ENCODE data around the gene STIMATE. TPM values are rescaled to one million over a fixed set of nuclear protein-coding genes. Genes with fewer than 3 reads are reported as not detected.

Gene STIMATE
- total and polyA plus RNA-seq, 2 experiments from 2014 or later = 11.2 to 23.6 TPM

DNA sequence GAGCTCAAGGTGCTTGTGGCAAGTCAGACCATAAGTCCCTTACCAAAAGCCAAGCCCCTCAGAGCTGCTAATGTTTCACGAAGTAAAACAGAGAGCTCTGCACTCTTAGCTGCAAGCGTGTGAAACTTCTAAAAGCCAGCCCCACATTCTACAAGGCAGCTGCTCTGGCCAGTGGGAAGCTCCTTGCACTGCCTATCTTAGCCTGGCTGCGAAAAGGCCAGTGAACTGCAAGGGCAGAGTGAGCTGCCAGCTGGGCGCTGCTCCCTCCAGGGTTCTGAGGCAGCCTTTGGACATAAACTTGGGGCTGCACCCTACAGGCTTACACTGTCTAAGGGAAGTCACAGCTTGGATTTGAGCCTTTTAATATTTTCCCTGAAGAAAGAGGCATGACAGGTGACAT, 60.4 kb downstream of the STIMATE start (continued):
- no peak for TF ChIP-seq CREB1 (CRISPR knock-in tag; IDR thresholded peaks at IDR 0.05; ENCODE audit: low read depth)
- no peak for TF ChIP-seq ZNF114 (CRISPR knock-in tag; IDR thresholded peaks at IDR 0.05)

DNA sequence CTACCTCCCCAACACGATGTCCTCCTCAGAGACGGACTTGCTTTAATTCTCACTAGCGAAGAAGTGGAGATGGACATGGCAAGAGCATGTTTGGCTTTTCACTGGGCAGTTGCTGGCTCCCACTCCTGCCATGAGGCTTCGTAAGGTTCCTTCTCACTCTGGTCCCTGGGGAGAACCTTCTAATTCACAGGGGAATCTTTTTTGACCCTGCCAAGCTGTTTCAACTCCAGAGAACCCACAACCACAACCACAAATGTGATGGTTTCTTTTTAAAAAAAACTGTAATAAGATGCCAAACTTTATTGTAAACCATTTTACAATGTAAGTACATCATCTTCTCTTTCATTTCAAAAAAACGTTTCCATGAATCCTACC, 60.9 kb downstream of the STIMATE start:
- Mint-ChIP-seq H3K27ac (no peak overlapping the region), H3K36me3 (ENCODE audit: low read depth) (peaks cover 3% of the 10 kb centered on the region; the same call in 2 of the 3 replicates), H3K4me3 (no peak overlapping the region), H3K9me3 (no peaks in the 10 kb centered on the region), H3K4me1 (peaks cover 23% of the 10 kb centered on the region), H3K27me3 (ENCODE audit: insufficient read depth, low read depth, poor library complexity) (peaks cover 16% of the 10 kb centered on the region)
- ATAC-seq (no peak), DNase-seq (ENCODE audit: low spot score) (no peak)
- H3K36me3 ChIP-seq (ENCODE audit: insufficient read depth) = no peaks in the 10 kb centered on the region; the same call in 1 of the 2 replicates
- no peaks in the 10 kb centered on the region for H3K79me2 ChIP-seq (replicated peaks; ENCODE audit: insufficient read depth)
- no peaks in the 10 kb centered on the region for H4K20me1 ChIP-seq (replicated peaks; ENCODE audit: insufficient read depth)
- H2AFZ ChIP-seq = no peak overlapping the region
- H3K4me2 ChIP-seq = no peak overlapping the region
- no peaks in the 10 kb centered on the region for H3K9me2 ChIP-seq (ENCODE audit: insufficient read depth)
- H3K4me1 ChIP-seq (ENCODE audit: insufficient read depth) = no peaks in the 10 kb centered on the region
- H3K27ac ChIP-seq (ENCODE audit: low read depth) = no peak overlapping the region
- H3F3A ChIP-seq (replicated peaks; ENCODE audit: low read depth) = no peaks in the 10 kb centered on the region
- H3K27me3 ChIP-seq (ENCODE audit: insufficient read depth) = no peaks in the 10 kb centered on the region
- no peak for TF ChIP-seq JUNB (IDR thresholded peaks at IDR 0.05; ENCODE audit: unreplicated experiment)
- TF ChIP-seq, protein P1, sequence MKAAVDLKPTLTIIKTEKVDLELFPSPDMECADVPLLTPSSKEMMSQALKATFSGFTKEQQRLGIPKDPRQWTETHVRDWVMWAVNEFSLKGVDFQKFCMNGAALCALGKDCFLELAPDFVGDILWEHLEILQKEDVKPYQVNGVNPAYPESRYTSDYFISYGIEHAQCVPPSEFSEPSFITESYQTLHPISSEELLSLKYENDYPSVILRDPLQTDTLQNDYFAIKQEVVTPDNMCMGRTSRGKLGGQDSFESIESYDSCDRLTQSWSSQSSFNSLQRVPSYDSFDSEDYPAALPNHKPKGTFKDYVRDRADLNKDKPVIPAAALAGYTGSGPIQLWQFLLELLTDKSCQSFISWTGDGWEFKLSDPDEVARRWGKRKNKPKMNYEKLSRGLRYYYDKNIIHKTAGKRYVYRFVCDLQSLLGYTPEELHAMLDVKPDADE (IDR thresholded peaks at IDR 0.05) = no peak
- TF ChIP-seq, protein P2, sequence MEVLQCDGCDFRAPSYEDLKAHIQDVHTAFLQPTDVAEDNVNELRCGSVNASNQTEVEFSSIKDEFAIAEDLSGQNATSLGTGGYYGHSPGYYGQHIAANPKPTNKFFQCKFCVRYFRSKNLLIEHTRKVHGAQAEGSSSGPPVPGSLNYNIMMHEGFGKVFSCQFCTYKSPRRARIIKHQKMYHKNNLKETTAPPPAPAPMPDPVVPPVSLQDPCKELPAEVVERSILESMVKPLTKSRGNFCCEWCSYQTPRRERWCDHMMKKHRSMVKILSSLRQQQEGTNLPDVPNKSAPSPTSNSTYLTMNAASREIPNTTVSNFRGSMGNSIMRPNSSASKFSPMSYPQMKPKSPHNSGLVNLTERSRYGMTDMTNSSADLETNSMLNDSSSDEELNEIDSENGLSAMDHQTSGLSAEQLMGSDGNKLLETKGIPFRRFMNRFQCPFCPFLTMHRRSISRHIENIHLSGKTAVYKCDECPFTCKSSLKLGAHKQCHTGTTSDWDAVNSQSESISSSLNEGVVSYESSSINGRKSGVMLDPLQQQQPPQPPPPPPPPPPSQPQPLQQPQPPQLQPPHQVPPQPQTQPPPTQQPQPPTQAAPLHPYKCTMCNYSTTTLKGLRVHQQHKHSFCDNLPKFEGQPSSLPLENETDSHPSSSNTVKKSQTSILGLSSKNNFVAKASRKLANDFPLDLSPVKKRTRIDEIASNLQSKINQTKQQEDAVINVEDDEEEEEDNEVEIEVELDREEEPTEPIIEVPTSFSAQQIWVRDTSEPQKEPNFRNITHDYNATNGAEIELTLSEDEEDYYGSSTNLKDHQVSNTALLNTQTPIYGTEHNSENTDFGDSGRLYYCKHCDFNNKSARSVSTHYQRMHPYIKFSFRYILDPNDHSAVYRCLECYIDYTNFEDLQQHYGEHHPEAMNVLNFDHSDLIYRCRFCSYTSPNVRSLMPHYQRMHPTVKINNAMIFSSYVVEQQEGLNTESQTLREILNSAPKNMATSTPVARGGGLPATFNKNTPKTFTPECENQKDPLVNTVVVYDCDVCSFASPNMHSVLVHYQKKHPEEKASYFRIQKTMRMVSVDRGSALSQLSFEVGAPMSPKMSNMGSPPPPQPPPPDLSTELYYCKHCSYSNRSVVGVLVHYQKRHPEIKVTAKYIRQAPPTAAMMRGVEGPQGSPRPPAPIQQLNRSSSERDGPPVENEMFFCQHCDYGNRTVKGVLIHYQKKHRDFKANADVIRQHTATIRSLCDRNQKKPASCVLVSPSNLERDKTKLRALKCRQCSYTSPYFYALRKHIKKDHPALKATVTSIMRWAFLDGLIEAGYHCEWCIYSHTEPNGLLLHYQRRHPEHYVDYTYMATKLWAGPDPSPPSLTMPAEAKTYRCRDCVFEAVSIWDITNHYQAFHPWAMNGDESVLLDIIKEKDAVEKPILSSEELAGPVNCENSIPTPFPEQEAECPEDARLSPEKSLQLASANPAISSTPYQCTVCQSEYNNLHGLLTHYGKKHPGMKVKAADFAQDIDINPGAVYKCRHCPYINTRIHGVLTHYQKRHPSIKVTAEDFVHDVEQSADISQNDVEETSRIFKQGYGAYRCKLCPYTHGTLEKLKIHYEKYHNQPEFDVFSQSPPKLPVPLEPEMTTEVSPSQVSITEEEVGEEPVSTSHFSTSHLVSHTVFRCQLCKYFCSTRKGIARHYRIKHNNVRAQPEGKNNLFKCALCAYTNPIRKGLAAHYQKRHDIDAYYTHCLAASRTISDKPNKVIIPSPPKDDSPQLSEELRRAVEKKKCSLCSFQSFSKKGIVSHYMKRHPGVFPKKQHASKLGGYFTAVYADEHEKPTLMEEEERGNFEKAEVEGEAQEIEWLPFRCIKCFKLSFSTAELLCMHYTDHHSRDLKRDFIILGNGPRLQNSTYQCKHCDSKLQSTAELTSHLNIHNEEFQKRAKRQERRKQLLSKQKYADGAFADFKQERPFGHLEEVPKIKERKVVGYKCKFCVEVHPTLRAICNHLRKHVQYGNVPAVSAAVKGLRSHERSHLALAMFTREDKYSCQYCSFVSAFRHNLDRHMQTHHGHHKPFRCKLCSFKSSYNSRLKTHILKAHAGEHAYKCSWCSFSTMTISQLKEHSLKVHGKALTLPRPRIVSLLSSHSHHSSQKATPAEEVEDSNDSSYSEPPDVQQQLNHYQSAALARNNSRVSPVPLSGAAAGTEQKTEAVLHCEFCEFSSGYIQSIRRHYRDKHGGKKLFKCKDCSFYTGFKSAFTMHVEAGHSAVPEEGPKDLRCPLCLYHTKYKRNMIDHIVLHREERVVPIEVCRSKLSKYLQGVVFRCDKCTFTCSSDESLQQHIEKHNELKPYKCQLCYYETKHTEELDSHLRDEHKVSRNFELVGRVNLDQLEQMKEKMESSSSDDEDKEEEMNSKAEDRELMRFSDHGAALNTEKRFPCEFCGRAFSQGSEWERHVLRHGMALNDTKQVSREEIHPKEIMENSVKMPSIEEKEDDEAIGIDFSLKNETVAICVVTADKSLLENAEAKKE (CRISPR knock-in tag; IDR thresholded peaks at IDR 0.05) = no peak
- TF ChIP-seq ZNF331 (CRISPR knock-in tag; IDR thresholded peaks at IDR 0.05; ENCODE audit: low read depth) = no peak
- TF ChIP-seq, protein P3, sequence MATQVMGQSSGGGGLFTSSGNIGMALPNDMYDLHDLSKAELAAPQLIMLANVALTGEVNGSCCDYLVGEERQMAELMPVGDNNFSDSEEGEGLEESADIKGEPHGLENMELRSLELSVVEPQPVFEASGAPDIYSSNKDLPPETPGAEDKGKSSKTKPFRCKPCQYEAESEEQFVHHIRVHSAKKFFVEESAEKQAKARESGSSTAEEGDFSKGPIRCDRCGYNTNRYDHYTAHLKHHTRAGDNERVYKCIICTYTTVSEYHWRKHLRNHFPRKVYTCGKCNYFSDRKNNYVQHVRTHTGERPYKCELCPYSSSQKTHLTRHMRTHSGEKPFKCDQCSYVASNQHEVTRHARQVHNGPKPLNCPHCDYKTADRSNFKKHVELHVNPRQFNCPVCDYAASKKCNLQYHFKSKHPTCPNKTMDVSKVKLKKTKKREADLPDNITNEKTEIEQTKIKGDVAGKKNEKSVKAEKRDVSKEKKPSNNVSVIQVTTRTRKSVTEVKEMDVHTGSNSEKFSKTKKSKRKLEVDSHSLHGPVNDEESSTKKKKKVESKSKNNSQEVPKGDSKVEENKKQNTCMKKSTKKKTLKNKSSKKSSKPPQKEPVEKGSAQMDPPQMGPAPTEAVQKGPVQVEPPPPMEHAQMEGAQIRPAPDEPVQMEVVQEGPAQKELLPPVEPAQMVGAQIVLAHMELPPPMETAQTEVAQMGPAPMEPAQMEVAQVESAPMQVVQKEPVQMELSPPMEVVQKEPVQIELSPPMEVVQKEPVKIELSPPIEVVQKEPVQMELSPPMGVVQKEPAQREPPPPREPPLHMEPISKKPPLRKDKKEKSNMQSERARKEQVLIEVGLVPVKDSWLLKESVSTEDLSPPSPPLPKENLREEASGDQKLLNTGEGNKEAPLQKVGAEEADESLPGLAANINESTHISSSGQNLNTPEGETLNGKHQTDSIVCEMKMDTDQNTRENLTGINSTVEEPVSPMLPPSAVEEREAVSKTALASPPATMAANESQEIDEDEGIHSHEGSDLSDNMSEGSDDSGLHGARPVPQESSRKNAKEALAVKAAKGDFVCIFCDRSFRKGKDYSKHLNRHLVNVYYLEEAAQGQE (IDR thresholded peaks at IDR 0.05; ENCODE audit: unreplicated experiment) = no peak
- no peak for TF ChIP-seq CREB1 (CRISPR knock-in tag; IDR thresholded peaks at IDR 0.05; ENCODE audit: low read depth)
- no peak for TF ChIP-seq EZH2phosphoT487 (IDR thresholded peaks at IDR 0.05; ENCODE audit: unreplicated experiment)
- TF ChIP-seq EZH2 (IDR thresholded peaks at IDR 0.05; ENCODE audit: low read depth, unreplicated experiment) = no peak
- TF ChIP-seq POLR2AphosphoS5 (IDR thresholded peaks at IDR 0.05; ENCODE audit: low read depth) = no peak
- TF ChIP-seq NANOG (IDR thresholded peaks at IDR 0.05; ENCODE audit: borderline replicate concordance) = no peak
- no peak for TF ChIP-seq ZNF114 (CRISPR knock-in tag; IDR thresholded peaks at IDR 0.05)
- no peak for TF ChIP-seq STAT1 (IDR thresholded peaks at IDR 0.05; ENCODE audit: unreplicated experiment)
- TF ChIP-seq, protein P4, sequence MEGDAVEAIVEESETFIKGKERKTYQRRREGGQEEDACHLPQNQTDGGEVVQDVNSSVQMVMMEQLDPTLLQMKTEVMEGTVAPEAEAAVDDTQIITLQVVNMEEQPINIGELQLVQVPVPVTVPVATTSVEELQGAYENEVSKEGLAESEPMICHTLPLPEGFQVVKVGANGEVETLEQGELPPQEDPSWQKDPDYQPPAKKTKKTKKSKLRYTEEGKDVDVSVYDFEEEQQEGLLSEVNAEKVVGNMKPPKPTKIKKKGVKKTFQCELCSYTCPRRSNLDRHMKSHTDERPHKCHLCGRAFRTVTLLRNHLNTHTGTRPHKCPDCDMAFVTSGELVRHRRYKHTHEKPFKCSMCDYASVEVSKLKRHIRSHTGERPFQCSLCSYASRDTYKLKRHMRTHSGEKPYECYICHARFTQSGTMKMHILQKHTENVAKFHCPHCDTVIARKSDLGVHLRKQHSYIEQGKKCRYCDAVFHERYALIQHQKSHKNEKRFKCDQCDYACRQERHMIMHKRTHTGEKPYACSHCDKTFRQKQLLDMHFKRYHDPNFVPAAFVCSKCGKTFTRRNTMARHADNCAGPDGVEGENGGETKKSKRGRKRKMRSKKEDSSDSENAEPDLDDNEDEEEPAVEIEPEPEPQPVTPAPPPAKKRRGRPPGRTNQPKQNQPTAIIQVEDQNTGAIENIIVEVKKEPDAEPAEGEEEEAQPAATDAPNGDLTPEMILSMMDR (conservative IDR thresholded peaks at IDR 0.05; ENCODE audit: low read depth in 2 of 2) = no peak
- no peak overlapping the region for H3K4me3 ChIP-seq

All from GM23338 (cell line).